ENCODE measurements around the gene AGBL5. TPM values are rescaled to one million over a fixed set of nuclear protein-coding genes. Genes with fewer than 3 reads are reported as not detected.
"Not testable (repeated sequence)": the region's sequence is repeated elsewhere in the genome, so short reads cannot be mapped to it uniquely, and the experiment has no call there.

The AGBL5 gene
- total RNA-seq, 8 experiments from 2014 or later = 11.0 to 47.1 (median 34.8) TPM

DNA sequence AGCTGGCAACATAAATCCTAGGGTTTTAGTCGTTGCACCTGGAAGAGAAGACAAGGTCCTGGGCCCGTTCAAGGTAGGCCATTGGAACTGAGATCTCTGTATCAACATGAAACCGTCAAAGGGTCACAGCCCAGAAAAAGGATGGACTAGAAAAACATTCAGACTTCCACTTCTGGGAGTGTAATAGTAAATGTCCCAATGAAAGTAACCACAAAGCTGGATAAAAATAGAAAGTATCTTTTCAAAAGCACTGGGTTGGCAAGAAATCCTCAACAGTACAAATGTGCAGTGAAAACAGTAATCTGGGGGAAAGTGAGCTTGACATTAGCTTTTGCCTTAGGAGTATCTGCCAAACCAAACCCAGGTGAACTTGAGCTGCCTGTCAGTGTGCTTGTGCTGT lies 54.5 kb downstream of the AGBL5 start:
- 25 to 100% (median 67%) methylated on average over 1 to 3 of the region's 3 CpGs; no CpG with 5 or more reads in 3 of the 10 experiments for whole genome bisulfite sequencing, 10 experiments
- ATAC-seq (replicated peaks in 6 of 8) = no peak
- in situ Hi-C loops (cut with MboI; ENCODE audit: low pct_unique_long_range_greater_than_20kb in 2 of 9, low sequenced_read_pairs in 9 of 9, unreplicated experiment in 9 of 9) = loop anchor here in 3 of 9 experiments (25.0 kb wide), 1 partner anchor 181 kb away; the partner anchor contains the start of genes DNAJC5G (in 3 of the 3) and TRIM54 (in 3 of the 3)
- Histone ChIP-seq H3K27ac (no peak overlapping the region), H3K4me1 (replicated peaks in 1 of 2) (no peaks in the 10 kb centered on the region), H3K4me3 (no peak overlapping the region)

DNA sequence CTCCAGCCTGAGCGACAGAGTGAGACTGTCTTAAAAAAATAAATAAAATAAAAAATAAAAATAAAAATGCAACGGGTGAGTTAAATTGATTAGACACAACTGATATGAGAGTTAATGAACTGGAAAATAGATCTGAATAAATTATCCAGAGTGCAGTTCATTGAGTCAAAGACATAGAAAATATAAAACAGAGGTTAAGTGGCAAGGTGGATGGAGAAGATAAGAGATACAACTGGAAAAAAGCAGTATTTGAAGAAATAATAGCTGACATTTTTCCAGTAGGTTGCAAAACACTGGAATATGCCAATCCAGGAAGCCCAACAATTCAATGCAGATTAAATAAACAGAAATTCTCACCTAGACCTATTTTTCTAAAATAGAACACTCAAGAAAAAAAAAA lies 56.8 kb downstream of the AGBL5 start:
- Histone ChIP-seq H3K4me3 (no peak overlapping the region), H3K27ac (no peak overlapping the region), H3K4me1 (replicated peaks in 1 of 2) (no peaks in the 10 kb centered on the region)
- in situ Hi-C loops (cut with MboI; ENCODE audit: low pct_unique_long_range_greater_than_20kb in 2 of 9, low sequenced_read_pairs in 9 of 9, unreplicated experiment in 9 of 9) = loop anchor here in 3 of 9 experiments (25.0 kb wide), 1 partner anchor 179 kb away; the partner anchor contains the start of genes DNAJC5G (in 3 of the 3) and TRIM54 (in 3 of the 3)
- WGBS, 10 experiments = 61 to 100% (median 84%) methylated on average over 2 of the region's 2 CpGs; no CpG with 5 or more reads in 1 of the 10 experiments
- no peak for ATAC-seq (replicated peaks in 6 of 8)

GRCh38 chr2:27109083-27109482 lies 57.6 kb downstream of the AGBL5 start:
- ATAC-seq (replicated peaks in 6 of 8) = no peak
- 60 to 100% (median 100%) methylated on average over 1 to 2 of the region's 3 CpGs; no CpG with 5 or more reads in 3 of the 10 experiments for WGBS, 10 experiments
- in situ Hi-C loops (cut with MboI; ENCODE audit: low pct_unique_long_range_greater_than_20kb in 2 of 9, low sequenced_read_pairs in 9 of 9, unreplicated experiment in 9 of 9) = loop anchor here in 3 of 9 experiments (25.0 kb wide), 1 partner anchor 178 kb away; the partner anchor contains the start of genes DNAJC5G (in 3 of the 3) and TRIM54 (in 3 of the 3)
- no peak overlapping the region for H3K4me3 ChIP-seq
- no peak overlapping the region for H3K27ac ChIP-seq
- no peaks in the 10 kb centered on the region for H3K4me1 ChIP-seq (replicated peaks in 1 of 2)

DNA sequence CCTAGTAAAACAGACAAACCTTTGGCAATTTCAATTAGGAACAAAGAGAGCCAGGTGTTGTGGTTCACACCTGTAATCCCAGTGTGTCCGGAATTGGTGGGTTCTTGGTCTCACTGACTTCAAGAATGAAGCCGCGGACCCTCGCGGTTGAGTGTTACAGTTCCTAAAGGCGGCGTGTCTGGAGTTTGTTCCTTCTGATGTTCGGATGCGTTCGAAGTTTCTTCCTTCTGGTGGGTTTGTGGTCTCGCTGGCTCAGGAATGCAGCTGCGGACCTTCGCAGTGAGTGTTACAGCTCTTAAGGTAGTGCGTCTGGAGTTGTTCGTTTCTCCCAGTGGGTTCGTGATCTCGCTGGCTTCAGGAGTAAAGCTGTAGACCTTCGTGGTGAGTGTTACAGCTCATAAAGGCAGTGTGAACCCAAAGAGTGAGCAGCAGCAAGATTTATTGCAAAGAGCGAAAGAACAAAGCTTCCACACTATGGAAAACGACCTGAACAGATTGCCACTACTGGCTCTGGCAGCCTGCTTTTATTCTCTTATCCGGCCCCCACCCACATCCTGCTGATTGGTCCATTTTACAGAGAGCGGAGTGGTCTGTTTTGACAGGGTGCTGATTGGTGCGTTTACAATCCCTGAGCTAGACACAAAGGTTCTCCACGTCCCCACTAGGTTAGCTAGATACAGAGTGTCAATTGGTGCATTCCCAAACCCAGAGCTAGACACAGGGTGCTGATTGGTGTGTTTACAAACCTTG lies 59.3 kb downstream of the AGBL5 start:
- ATAC-seq (replicated peaks in 6 of 8); H3K4me1 ChIP-seq (replicated peaks in 1 of 2); H3K27ac ChIP-seq; H3K4me3 ChIP-seq: not testable (repeated sequence)
- in situ Hi-C loops (cut with MboI; ENCODE audit: low pct_unique_long_range_greater_than_20kb in 2 of 9, low sequenced_read_pairs in 9 of 9, unreplicated experiment in 9 of 9) = loop anchor here in 3 of 9 experiments (25.0 kb wide), 1 partner anchor 177 kb away; the partner anchor contains the start of genes DNAJC5G (in 3 of the 3) and TRIM54 (in 3 of the 3)
- WGBS, 10 experiments = 67 to 91% (median 81%) methylated on average over 2 to 17 of the region's 24 CpGs

DNA sequence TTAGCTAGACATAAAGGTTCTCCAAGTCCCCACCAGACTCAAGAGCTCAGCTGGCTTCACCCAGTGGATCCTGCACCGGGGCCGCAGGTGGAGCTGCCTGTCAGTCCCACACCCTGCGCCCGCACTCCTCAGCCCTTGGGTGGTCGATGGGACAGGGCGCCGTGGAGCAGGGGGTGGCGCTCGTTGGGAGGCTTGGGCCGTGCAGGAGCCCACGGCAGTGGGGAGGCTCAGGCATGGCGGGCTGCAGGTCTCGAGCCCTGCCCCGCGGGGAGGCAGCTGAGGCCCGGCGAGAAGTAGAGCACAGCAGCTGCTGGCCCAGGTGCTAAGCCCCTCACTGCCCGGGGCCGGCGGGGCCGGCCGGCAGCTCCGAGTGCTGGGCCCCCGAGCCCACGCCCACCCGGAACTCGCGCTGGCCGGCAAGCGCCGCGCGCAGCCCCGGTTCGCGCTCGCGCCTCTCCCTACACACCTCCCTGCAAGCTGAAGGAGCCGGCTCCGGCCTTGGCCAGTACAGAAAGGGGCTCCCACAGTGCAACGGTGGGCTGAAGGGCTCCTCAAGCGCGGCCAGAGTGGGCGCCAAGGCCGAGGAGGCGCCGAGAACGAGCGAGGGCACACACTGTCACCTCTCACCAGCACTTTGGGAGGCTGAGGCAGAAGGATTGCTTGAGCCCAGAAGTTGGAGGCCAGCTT lies 60.1 kb downstream of the AGBL5 start:
- 80 to 100% (median 97%) methylated on average over 1 to 5 of the region's 49 CpGs; no CpG with 5 or more reads in 7 of the 10 experiments for WGBS, 10 experiments
- not testable (repeated sequence) for ATAC-seq (replicated peaks in 6 of 8); H3K4me3 ChIP-seq; H3K4me1 ChIP-seq (replicated peaks in 1 of 2); H3K27ac ChIP-seq
- in situ Hi-C loops (cut with MboI; ENCODE audit: low pct_unique_long_range_greater_than_20kb in 2 of 9, low sequenced_read_pairs in 9 of 9, unreplicated experiment in 9 of 9) = loop anchor here in 3 of 9 experiments (25.0 kb wide), 1 partner anchor 176 kb away; the partner anchor contains the start of genes DNAJC5G (in 3 of the 3) and TRIM54 (in 3 of the 3)

DNA sequence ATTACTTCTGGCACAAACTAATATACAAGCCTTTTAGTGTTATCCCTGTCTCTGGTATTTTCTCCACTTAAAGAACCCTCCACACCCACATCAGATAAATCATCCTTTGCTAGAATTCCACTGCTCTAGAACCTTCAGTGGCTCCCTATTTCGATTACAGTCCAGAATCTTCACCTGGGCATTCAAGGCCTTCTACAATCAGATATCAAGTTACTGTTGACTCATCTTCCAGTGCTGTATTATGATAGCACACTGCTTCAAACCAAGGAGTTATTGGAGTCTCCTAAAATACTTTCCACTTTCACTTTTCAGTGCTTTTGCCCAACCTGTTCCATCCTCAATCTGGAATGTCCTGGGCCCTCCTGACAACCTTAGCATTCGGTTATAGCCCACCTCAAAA lies 64.1 kb downstream of the AGBL5 start:
- 0 to 65% (median 20%) methylated on average over 1 to 2 of the region's 2 CpGs; no CpG with 5 or more reads in 2 of the 10 experiments for WGBS, 10 experiments
- in situ Hi-C loops (cut with MboI; ENCODE audit: low pct_unique_long_range_greater_than_20kb in 2 of 9, low sequenced_read_pairs in 9 of 9, unreplicated experiment in 9 of 9) = loop anchor here in 3 of 9 experiments (25.0 kb wide), 1 partner anchor 172 kb away; the partner anchor contains the start of genes DNAJC5G (in 3 of the 3) and TRIM54 (in 3 of the 3)
- no peak overlapping the region for H3K27ac ChIP-seq
- H3K4me1 ChIP-seq (replicated peaks in 1 of 2) = peaks cover 0 to 11% of the 10 kb centered on the region in 2 donors
- ATAC-seq (replicated peaks in 6 of 8) = no peak
- no peak overlapping the region for H3K4me3 ChIP-seq

DNA sequence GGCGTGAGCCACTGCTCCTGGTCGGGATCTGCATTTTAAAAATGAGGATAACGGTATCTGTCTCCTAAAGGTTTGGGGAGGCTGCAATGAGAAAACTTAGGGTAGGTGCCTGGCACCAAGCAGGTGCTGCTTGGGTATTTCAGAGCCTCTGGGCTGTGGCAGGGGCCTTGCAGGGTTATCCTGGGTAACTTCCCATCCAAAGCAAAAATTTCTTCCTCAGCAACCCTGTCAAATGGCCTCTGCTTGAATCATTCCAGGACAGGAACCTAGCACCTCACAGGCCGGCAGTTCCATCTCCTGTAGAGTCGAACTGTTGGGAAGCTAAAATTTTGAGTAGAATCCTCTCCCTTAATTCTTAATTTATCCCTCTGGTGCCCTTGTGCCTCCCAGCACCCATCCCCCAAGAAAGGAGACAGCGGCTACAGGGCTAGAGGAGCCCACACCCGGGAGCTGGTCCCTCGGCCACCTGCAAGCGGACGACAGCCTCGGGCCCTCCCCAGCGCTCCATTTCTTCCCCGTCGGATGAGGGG lies 66.6 kb downstream of the AGBL5 start:
- in situ Hi-C loops (cut with MboI; ENCODE audit: low pct_unique_long_range_greater_than_20kb in 2 of 9, low sequenced_read_pairs in 9 of 9, unreplicated experiment in 9 of 9) = loop anchor here in 3 of 9 experiments (25.0 kb wide), 1 partner anchor 169 kb away; the partner anchor contains the start of genes DNAJC5G (in 3 of the 3) and TRIM54 (in 3 of the 3)
- 0 to 45% (median 10%) methylated on average over 1 to 7 of the region's 14 CpGs; no CpG with 5 or more reads in 4 of the 10 experiments for WGBS, 10 experiments
- peak; percentile 17 to 58 (median 52) for ATAC-seq (replicated peaks in 6 of 8)

GRCh38 chr2:27118525-27119329 lies 67.3 kb downstream of the AGBL5 start, which contains the start of gene CGREF1:
Gene CGREF1, minus strand, starts transcription at chr2:27119128. Its CDS starts 14,762 bp downstream, at chr2:27104366.
- Histone ChIP-seq H3K4me1 (replicated peaks in 1 of 2) (peaks cover 4 to 18% of the 10 kb centered on the region in 2 donors), H3K4me3 (peak within 1 kb of the TSS; percentile 41 to 64 (median 47)), H3K27ac (no peak within 1 kb of the TSS)
- in situ Hi-C loops (cut with MboI; ENCODE audit: low pct_unique_long_range_greater_than_20kb in 2 of 9, low sequenced_read_pairs in 9 of 9, unreplicated experiment in 9 of 9) = loop anchor here in 3 of 9 experiments (25.0 kb wide), 1 partner anchor 169 kb away; the partner anchor contains the start of genes DNAJC5G (in 3 of the 3) and TRIM54 (in 3 of the 3)
- WGBS, 10 experiments = 4 to 70% (median 16%) methylated on average over 2 to 18 of the region's 84 CpGs; no CpG with 5 or more reads in 5 of the 10 experiments
- peak; percentile 62 to 74 (median 70) for ATAC-seq (replicated peaks in 6 of 8)

More for the DNA sequence above, 66.6 kb downstream of the AGBL5 start:
- Histone ChIP-seq H3K4me1 (replicated peaks in 1 of 2) (peaks cover 3 to 13% of the 10 kb centered on the region in 2 donors), H3K4me3 (peak overlapping the region; percentile 41 to 64 (median 47)), H3K27ac (no peak overlapping the region)

GRCh38 chr2:27119330-27119670 lies 67.8 kb downstream of the AGBL5 start:
- ATAC-seq (replicated peaks in 6 of 8) = peak in 1 of 8 experiments; percentile 12
- H3K4me1 ChIP-seq (replicated peaks in 1 of 2) = peaks cover 4 to 21% of the 10 kb centered on the region in 2 donors
- in situ Hi-C loops (cut with MboI; ENCODE audit: low pct_unique_long_range_greater_than_20kb in 2 of 9, low sequenced_read_pairs in 9 of 9, unreplicated experiment in 9 of 9) = loop anchor here in 3 of 9 experiments (25.0 kb wide), 1 partner anchor 168 kb away; the partner anchor contains the start of genes DNAJC5G (in 3 of the 3) and TRIM54 (in 3 of the 3)

More at GRCh38 chr2:27119330-27119670, 67.8 kb downstream of the AGBL5 start:
- peak overlapping the region; percentile 41 to 64 (median 47) for H3K4me3 ChIP-seq
- 20 to 81% (median 71%) methylated on average over 1 to 3 of the region's 8 CpGs; no CpG with 5 or more reads in 7 of the 10 experiments for WGBS, 10 experiments
- not testable (repeated sequence) for H3K27ac ChIP-seq

Data from motor neuron (in vitro differentiated cells).